Astrocyte (in vitro differentiated cells and primary cell): ENCODE results near the gene STX16. TPM values are rescaled to one million over a fixed set of nuclear protein-coding genes. Genes with fewer than 3 reads are reported as not detected.

Source experiments
- DNase-seq: peaks from one replicate; pipeline ENCODE4 v3.0.0-alpha.2; 2010; ENCODE audit warnings: low read depth
- FAIRE-seq: peaks from 2 replicates; lab custom pipeline; 2011; peaks lifted over from hg19 to GRCh38; lab: Jason Lieb, UNC
- H2AFZ ChIP-seq: 2 replicates; pipeline ENCODE4 v1.6.0; 2012; ENCODE audit warnings: low read depth, low read length, inconsistent platforms
- H3K27ac ChIP-seq: 2 replicates; pipeline ENCODE4 v1.5.1; 2011; ENCODE audit warnings: low read depth, low read length, inconsistent platforms
- H3K27me3 ChIP-seq: 2 replicates; pipeline ENCODE4 v1.6.0; 2011; ENCODE audit warnings: low read length, inconsistent platforms; ENCODE audit not compliant: insufficient read depth
- H3K36me3 ChIP-seq: 2 replicates; pipeline ENCODE4 v1.5.1; 2011; ENCODE audit warnings: low read length, inconsistent platforms; ENCODE audit not compliant: insufficient read depth
- H3K4me1 ChIP-seq: 2 replicates; pipeline ENCODE4 v1.5.1; 2011; ENCODE audit warnings: low read length, inconsistent platforms; ENCODE audit not compliant: insufficient read depth
- H3K4me2 ChIP-seq: 2 replicates; pipeline ENCODE4 v1.6.0; 2012; ENCODE audit warnings: low read length, inconsistent platforms
- H3K4me3 ChIP-seq: 2 replicates; pipeline ENCODE4 v1.5.1; 2011; ENCODE audit warnings: low read depth, mild to moderate bottlenecking, low read length, inconsistent platforms; ENCODE audit not compliant: insufficient read depth
- H3K79me2 ChIP-seq: 2 replicates; pipeline ENCODE4 v1.6.0; 2012; ENCODE audit warnings: mild to moderate bottlenecking, low read length, inconsistent platforms; ENCODE audit not compliant: insufficient read depth
- H3K9ac ChIP-seq: 2 replicates; pipeline ENCODE4 v1.6.0; 2012; ENCODE audit warnings: mild to moderate bottlenecking, low read length, inconsistent platforms
- H3K9me3 ChIP-seq: 2 replicates; pipeline ENCODE4 v1.5.1; 2012; ENCODE audit warnings: low read depth, mild to moderate bottlenecking, low read length, inconsistent platforms; ENCODE audit not compliant: insufficient read depth
- H4K20me1 ChIP-seq: 2 replicates; pipeline ENCODE4 v1.6.0; 2012; ENCODE audit warnings: low read length, inconsistent platforms; ENCODE audit not compliant: insufficient read depth
- H3K27ac Mint-ChIP-seq: one replicate; pipeline ENCODE4 v1.8.0; 2021; ENCODE audit warnings: mild to moderate bottlenecking, mixed read lengths; ENCODE audit not compliant: unreplicated experiment
- H3K27me3 Mint-ChIP-seq: one replicate; pipeline ENCODE4 v1.8.0; 2021; ENCODE audit warnings: low read depth, mixed read lengths; ENCODE audit not compliant: unreplicated experiment
- H3K36me3 Mint-ChIP-seq: one replicate; pipeline ENCODE4 v1.8.0; 2021; ENCODE audit warnings: low read depth, mixed read lengths; ENCODE audit not compliant: unreplicated experiment
- H3K4me1 Mint-ChIP-seq: one replicate; pipeline ENCODE4 v1.8.0; 2021; ENCODE audit warnings: low read depth, mixed read lengths; ENCODE audit not compliant: unreplicated experiment
- H3K4me3 Mint-ChIP-seq: one replicate; pipeline ENCODE4 v1.8.0; 2021; ENCODE audit warnings: mild to moderate bottlenecking, moderate library complexity, mixed read lengths; ENCODE audit not compliant: unreplicated experiment
- H3K9me3 Mint-ChIP-seq: one replicate; pipeline ENCODE4 v1.8.0; 2021; ENCODE audit warnings: mild to moderate bottlenecking, mixed read lengths; ENCODE audit not compliant: unreplicated experiment
- CTCF ChIP-seq: IDR thresholded peaks from 2 replicates; pipeline ENCODE4 v1.5.1; 2011; ENCODE audit warnings: low read depth, mild to moderate bottlenecking, inconsistent platforms, low read length, moderate library complexity; ENCODE audit not compliant: insufficient read depth
- EZH2 ChIP-seq: IDR thresholded peaks from 2 replicates; pipeline ENCODE4 v1.6.1; 2012; ENCODE audit warnings: mild to moderate bottlenecking, low read length, inconsistent platforms; ENCODE audit not compliant: insufficient read depth
- total RNA-seq: library from RNA; stranded (reverse); gene quantifications from 2 replicates; pipeline ENCODE4 v1.2.1, GENCODE V29; 2021

Gene STX16
- total RNA-seq, 1 donor from 2014 or later, result 59.3 TPM

GRCh38 chr20:58660855-58661597 lies 9.9 kb downstream of the STX16 start:
- no peak for TF ChIP-seq EZH2
- no peak for TF ChIP-seq CTCF
- H3K4me3 Mint-ChIP-seq, result no peak overlapping the region
- Histone ChIP-seq H3K9ac (no peak overlapping the region), H2AFZ (no peak overlapping the region), H3K79me2 (peaks cover 99% of the 10 kb centered on the region), H3K4me1 (peaks cover 3% of the 10 kb centered on the region), H3K4me3 (no peak overlapping the region), H4K20me1 (peaks cover 44% of the 10 kb centered on the region), H3K9me3 (no peaks in the 10 kb centered on the region), H3K4me2 (no peak overlapping the region), H3K36me3 (peaks cover 3% of the 10 kb centered on the region), H3K27me3 (no peaks in the 10 kb centered on the region), H3K27ac (no peak overlapping the region)
- FAIRE-seq, result no peak
- no peaks in the 10 kb centered on the region for H3K9me3 Mint-ChIP-seq
- H3K36me3 Mint-ChIP-seq, result peaks cover 12% of the 10 kb centered on the region
- H3K4me1 Mint-ChIP-seq, result peaks cover 25% of the 10 kb centered on the region
- no peaks in the 10 kb centered on the region for H3K27me3 Mint-ChIP-seq
- DNase-seq, result no peak
- no peak overlapping the region for H3K27ac Mint-ChIP-seq

- Histone ChIP-seq H2AFZ (no peak overlapping the region), H3K4me2 (no peak overlapping the region), H3K36me3 (peaks cover 3% of the 10 kb centered on the region), H3K9me3 (no peaks in the 10 kb centered on the region), H3K79me2 (peaks cover 97% of the 10 kb centered on the region), H3K4me3 (no peak overlapping the region), H3K27me3 (no peaks in the 10 kb centered on the region), H3K27ac (no peak overlapping the region), H3K9ac (no peak overlapping the region), H3K4me1 (peaks cover 3% of the 10 kb centered on the region), H4K20me1 (peaks cover 40% of the 10 kb centered on the region)
- FAIRE-seq, result no peak
- TF ChIP-seq CTCF (no peak), EZH2 (no peak)
- H3K27ac Mint-ChIP-seq, result no peak overlapping the region
- peaks cover 23% of the 10 kb centered on the region for H3K4me1 Mint-ChIP-seq
- DNase-seq, result no peak
- H3K4me3 Mint-ChIP-seq, result no peak overlapping the region
- no peaks in the 10 kb centered on the region for H3K27me3 Mint-ChIP-seq
- H3K36me3 Mint-ChIP-seq, result peaks cover 12% of the 10 kb centered on the region
- no peaks in the 10 kb centered on the region for H3K9me3 Mint-ChIP-seq
Observed at GRCh38 chr20:58661598-58662473, 10.8 kb downstream of the STX16 start.
